HG02981 (cell line): ENCODE data around the gene ASAP2.

ENCODE experiments used
- ATAC-seq: cut with Tn5 transposase; IDR thresholded peaks from one replicate; pipeline ENCODE4 v1.9.1; 2021; ENCODE audit warnings: mild to moderate bottlenecking, moderate library complexity; ENCODE audit not compliant: unreplicated experiment

ASAP2 gene

GRCh38 chr2:9205963-9206948, at the start of gene ASAP2:
ASAP2 (plus strand) TSS chr2:9206812; CDS start chr2:9207105, 293 bp downstream.
- peak; percentile 44 for ATAC-seq

- no peak for ATAC-seq
Observed at GRCh38 chr2:9158786-9159779, 47.5 kb upstream of the ASAP2 start.

DNA sequence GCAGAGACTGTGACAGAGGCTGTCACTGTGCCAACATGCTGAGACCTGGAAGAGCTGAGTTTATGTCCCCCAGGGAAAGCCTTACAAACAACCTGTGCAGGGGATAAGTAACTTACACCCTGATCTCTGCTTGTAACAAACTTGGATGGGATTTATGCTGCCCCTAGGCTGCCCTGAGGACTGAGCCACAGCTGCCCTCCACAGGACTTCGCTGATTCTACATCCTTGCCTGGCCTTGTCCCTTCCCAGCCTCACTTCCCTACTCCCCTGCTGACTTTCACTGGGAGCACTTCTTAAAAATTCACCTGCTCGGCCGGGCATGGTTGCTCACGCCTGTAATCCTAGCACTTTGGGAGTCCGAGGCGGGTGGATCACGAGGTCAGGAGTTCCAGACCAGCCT, 45.9 kb upstream of the ASAP2 start:
- ATAC-seq: no peak

DNA sequence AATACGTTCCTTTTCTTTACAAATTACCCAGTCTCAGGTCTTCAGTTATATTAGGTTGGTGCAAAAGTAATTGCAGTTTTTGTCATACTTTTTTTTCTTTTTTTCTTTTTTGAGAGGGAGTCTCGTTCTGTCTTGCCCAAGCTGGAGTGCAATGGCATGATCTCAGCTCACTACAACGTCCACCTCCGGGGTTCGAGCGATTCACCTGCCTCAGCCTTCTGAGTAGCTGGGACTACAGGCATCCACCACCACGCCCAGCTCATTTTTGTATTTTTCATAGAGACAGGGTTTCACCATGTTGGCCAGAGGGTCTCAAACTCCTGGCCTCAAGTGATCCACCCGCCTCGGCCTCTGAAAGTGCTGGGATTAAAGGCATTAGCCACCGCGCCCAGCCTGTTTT, 43.8 kb upstream of the ASAP2 start:
- no peak for ATAC-seq

GRCh38 chr2:9163306-9164111, 43.1 kb upstream of the ASAP2 start:
- ATAC-seq: no peak

DNA sequence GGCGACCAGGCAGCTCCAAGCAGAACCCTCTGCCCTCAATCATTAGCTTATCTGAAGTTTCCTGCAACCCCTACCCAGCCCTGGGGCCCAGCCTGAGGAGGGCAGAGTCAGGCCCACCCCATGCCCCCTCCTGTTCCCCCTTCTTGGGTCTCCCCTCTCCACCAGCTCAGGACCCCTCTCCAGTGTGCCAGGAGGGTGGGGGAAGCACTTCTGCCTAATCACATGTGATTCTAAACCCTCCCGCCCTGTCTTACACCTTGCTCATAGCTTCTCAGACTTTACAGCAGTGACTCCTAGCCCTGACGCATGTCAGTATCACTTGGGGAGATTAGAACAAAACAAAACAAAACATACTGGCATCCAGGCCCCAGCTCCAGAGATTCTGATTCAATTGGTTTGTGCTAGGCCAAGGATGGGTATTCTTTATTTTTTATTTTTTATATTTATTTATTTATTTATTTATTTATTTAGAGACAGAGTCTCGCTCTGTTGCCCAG, 42.5 kb upstream of the ASAP2 start:
- ATAC-seq: no peak

DNA sequence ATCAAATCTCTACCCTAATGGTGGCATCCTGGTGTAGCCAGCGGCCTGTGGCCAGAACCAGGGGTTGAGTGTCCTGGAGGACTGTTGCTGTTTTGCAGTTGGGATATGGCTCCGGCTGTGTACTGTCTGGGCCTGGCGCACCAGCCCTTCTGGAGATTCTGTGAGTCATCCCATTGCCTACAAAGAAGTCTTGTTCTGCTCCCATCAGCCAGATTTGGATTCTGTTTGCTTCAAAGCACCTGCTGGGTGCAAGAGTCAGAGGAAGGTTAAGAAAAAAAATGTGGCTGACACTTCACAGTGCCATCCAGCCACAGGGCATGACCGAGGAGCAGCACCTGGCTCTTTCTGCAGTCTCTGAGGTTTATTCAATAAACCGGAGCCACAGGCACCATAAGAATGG, 41.0 kb upstream of the ASAP2 start:
- ATAC-seq: no peak

GRCh38 chr2:9166579-9167377, 39.8 kb upstream of the ASAP2 start:
- ATAC-seq: no peak

- no peak for ATAC-seq
Observed at GRCh38 chr2:9167718-9168657, 38.6 kb upstream of the ASAP2 start.

DNA sequence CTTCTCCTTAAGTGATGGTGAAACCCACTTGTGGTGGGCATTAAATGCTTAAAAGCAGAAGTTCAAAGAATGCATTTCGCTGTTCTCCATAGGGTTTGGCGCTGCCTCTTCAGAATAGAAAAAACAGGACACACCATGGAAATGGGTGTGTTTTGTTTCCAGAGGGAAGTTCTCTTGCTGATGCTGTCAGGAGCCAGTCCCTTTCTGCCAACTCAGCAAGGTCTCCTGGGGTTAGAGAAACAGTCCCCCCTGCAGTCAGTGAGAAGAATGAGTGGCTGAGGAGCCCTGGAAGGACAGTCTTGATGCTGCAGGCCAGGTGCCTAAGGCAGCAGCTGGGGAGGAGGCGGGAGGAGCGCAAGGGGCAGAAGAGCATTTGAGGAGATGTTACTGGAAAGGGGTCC, 37.8 kb upstream of the ASAP2 start:
- no peak for ATAC-seq

DNA sequence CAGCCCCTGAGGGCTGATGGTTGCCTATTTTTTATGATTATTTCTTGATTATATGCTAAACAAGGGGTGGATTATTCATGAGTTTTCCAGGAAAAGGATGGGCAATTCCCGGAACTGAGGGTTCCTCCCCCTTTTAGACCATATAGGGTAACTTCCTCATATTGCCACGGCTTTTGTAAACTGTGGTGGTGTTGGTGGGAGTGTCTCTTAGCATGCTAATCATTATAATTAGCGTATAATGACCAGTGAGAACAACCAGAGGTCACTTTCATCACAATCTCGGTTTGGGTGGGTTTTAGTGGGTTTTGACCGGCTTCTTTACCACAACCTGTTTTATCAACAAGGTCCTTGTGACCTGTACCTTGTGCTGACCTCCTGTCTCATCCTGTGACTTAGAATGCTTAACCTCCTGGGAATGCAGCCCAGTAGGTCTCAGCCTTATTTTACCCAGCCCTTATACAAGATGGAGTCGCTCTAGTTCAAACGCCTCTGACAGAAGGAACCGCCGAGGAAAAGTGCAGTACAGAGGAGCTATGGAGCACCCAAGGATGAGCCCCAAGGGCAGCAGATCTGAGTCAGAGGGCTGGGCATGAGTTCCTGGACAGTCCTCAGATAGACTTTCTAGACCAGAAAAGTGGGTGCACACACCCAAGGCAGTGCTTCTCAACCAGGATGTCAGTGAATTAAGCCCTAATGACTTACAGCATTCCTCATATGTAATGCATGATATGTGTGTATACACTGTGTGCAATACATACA, 37.1 kb upstream of the ASAP2 start:
- ATAC-seq: no peak

- no peak for ATAC-seq
Observed at GRCh38 chr2:9170458-9171130, 36.0 kb upstream of the ASAP2 start.

GRCh38 chr2:9174771-9175437, 31.7 kb upstream of the ASAP2 start:
- no peak for ATAC-seq

DNA sequence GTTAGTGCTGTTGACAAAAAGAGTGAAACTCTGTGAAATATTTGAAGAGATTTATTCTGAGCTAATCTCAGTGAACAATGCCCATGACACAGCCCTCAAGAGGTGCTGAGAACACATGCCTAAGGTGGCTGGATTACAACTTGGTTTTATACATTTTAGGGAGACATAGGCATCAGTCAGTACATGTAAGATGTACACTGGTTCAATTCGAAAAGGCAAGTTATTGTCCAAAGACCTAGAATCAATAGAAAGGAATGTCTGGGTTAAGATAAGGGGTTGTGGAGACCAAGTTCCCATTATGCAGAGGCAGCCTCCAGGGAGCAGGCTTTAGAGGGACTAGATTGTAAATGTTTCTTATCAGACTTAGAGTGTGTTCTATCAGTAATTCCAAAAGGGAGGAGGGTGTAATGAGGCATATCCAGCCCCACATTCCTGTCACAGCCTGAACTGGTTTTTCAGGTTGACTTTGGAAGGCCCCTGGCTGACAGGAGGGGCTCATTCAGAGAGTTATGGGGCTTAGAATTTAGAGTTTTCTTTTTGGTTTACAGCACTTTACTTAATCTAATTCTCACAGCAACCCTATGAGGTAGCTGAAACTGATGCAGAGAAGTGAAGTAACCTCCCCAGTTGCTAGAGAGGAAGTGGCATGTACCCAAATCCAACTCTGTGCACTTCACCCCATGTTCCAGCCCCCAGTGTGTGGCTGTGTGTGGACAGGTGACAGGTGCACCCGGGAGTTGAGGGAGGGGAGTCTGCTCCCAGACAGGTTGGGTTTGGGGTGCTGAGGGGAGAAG, 28.3 kb upstream of the ASAP2 start:
- ATAC-seq: no peak

- no peak for ATAC-seq
Observed at GRCh38 chr2:9178904-9179571, 27.6 kb upstream of the ASAP2 start.
